Testis (tissue), 2 donors: ENCODE results near the gene ATP7B.

Experiments
- POLR2A ChIP-seq: fragments of 450-650 bp; IDR thresholded peaks from one replicate; pipeline ENCODE4 v1.6.1; 2017; ENCODE audit warnings: antibody characterized with exemption, mild to moderate bottlenecking, moderate library complexity
- TF ChIP-seq, protein P1 (sequence below), 3 experiments: fragments of 450-650 bp in 2 of 3; fragments of 200-600 bp in 1 of 3; sonication (generic) in 1 of 3; IDR thresholded peaks; one replicate each; pipeline ENCODE4 v1.5.1; 2016 to 2019; ENCODE audit warnings: antibody characterized with exemption in 3 of 3, mild to moderate bottlenecking in 2 of 3, moderate library complexity in 1 of 3

DNA sequence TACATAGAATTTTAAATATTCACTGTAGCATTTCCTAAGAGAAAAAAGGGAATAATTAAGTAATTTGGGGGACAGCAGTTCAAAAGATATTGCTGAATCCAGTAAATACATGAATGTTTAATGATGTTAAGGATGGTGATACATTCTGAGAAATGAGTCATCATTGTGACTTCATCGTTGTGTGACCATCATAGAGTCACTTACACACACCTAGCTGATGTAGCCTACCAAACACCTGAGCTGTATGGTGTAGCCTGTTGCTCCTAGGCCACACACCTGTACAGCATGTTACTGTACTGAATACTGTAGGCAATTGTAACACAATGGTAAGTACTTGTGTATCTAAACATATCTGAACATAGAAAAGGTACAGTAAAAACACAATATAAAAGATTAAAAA lies 34.8 kb downstream of the ATP7B start:
- no peak for TF ChIP-seq POLR2A
- TF ChIP-seq, protein P1, sequence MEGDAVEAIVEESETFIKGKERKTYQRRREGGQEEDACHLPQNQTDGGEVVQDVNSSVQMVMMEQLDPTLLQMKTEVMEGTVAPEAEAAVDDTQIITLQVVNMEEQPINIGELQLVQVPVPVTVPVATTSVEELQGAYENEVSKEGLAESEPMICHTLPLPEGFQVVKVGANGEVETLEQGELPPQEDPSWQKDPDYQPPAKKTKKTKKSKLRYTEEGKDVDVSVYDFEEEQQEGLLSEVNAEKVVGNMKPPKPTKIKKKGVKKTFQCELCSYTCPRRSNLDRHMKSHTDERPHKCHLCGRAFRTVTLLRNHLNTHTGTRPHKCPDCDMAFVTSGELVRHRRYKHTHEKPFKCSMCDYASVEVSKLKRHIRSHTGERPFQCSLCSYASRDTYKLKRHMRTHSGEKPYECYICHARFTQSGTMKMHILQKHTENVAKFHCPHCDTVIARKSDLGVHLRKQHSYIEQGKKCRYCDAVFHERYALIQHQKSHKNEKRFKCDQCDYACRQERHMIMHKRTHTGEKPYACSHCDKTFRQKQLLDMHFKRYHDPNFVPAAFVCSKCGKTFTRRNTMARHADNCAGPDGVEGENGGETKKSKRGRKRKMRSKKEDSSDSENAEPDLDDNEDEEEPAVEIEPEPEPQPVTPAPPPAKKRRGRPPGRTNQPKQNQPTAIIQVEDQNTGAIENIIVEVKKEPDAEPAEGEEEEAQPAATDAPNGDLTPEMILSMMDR (IDR thresholded peaks at IDR 0.05) = no peak
